LNCaP clone FGC (cell line): Measurements from ENCODE around the gene PDE4D.

Source experiments
- DNase-seq: peaks from one replicate; pipeline ENCODE4 v3.0.0-alpha.2; 2011; ENCODE audit warnings: low read depth
- H3K4me3 ChIP-seq: 2 replicates; pipeline ENCODE4 v1.5.1; 2011; ENCODE audit warnings: mild to moderate bottlenecking, low read depth, low read length, control low read depth
- TF ChIP-seq, protein P1 (sequence below): IDR thresholded peaks from 2 replicates; pipeline ENCODE4 v1.5.1; 2012; ENCODE audit warnings: mild to moderate bottlenecking; ENCODE audit not compliant: control insufficient read depth, insufficient read depth; ENCODE audit errors: extremely low read depth

The PDE4D gene

DNA sequence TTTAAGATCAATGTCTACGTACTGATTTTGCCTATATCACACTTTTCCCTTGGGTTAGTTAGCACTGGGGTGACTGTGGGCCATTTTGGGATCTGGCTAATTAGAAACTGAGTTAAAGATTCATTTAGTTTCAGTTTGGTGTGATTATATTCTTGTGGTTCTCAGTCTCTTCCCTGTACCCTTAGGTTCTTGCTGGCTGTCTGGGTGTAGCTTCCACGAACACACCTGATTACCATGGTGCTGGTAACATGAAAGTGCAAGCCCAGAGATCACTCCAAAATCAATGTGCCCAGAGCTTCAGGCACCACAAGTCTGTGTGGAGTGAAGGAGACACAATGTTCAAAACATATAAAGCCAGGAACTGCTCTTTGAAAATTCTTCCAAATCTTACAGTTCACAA is 248.1 kb downstream of the PDE4D start:
- no peak for DNase-seq
- no peak overlapping the region for H3K4me3 ChIP-seq
- TF ChIP-seq, protein P1, sequence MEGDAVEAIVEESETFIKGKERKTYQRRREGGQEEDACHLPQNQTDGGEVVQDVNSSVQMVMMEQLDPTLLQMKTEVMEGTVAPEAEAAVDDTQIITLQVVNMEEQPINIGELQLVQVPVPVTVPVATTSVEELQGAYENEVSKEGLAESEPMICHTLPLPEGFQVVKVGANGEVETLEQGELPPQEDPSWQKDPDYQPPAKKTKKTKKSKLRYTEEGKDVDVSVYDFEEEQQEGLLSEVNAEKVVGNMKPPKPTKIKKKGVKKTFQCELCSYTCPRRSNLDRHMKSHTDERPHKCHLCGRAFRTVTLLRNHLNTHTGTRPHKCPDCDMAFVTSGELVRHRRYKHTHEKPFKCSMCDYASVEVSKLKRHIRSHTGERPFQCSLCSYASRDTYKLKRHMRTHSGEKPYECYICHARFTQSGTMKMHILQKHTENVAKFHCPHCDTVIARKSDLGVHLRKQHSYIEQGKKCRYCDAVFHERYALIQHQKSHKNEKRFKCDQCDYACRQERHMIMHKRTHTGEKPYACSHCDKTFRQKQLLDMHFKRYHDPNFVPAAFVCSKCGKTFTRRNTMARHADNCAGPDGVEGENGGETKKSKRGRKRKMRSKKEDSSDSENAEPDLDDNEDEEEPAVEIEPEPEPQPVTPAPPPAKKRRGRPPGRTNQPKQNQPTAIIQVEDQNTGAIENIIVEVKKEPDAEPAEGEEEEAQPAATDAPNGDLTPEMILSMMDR: no peak

DNA sequence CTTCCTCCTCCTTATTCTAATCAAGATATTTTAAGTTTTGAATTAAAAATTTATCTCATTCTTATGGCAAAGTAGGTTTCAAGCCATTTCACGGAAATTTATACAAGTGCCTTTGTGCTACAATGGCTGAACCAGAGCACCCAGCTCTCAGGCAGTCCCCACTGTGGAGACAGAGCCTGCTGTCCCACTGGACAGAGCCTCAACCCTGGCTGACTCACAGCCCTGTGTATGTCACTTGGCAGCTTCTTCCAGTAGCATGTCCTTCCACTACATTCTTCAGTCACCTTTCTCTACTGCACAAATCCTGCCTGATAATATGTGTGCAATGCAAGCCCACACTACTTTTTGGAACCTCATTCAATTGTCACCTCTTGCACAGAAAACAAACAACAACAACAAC is 253.1 kb downstream of the PDE4D start:
- no peak overlapping the region for H3K4me3 ChIP-seq
- DNase-seq: peak; percentile 43
- TF ChIP-seq, protein P1: no peak

DNA sequence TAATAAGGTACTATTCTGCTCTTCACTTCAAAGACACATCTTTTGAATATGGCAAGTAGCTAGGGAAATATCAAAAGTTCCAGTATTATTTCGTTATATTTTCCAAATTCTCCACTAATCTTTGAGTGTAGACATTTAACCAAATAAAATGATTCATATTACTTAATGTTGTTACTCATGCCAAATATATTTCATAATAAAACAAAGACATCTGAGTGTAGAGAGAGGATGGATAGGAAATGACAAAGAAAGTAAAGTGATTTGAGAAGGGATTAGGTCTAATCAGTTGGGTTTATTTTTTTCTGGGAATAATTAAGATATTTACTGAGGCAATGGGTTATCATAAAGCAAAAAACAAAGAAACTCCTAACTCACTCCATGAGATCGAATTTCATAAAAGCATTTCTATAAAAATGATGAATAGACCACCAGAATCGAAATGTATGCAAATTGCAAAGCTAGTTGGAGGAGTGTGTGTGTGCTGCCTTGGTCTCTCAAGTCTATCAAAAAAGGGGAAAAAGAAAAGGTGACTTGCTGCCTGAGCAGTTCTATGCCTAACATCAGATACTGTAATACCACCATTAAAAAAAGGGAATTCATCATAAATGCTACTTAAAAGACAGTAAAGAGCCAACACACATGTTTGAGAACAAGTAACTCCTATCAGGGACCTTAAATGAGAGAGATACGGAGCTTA is 255.5 kb downstream of the PDE4D start:
- DNase-seq: no peak
- TF ChIP-seq, protein P1: no peak
- H3K4me3 ChIP-seq: no peak overlapping the region

DNA sequence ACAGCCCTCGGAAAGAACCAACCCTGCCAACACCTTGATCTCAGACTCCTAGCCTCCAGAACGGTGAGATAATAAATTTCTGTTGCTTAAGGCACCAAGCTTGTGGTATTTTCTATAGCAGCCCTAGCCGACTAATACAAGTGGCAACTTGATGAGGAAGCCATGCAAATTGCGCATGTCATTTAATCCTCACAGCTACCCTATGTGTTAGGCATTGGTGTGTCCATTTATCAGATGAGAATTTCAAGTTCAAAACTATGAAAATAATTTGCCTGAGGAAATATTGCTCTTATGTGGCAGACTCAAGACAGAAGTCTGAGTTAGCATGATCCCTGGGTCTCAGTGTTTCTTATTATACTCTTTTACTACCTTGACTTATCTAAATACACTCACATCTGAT is 264.0 kb downstream of the PDE4D start:
- DNase-seq: no peak
- H3K4me3 ChIP-seq: no peak overlapping the region
- TF ChIP-seq, protein P1: no peak

DNA sequence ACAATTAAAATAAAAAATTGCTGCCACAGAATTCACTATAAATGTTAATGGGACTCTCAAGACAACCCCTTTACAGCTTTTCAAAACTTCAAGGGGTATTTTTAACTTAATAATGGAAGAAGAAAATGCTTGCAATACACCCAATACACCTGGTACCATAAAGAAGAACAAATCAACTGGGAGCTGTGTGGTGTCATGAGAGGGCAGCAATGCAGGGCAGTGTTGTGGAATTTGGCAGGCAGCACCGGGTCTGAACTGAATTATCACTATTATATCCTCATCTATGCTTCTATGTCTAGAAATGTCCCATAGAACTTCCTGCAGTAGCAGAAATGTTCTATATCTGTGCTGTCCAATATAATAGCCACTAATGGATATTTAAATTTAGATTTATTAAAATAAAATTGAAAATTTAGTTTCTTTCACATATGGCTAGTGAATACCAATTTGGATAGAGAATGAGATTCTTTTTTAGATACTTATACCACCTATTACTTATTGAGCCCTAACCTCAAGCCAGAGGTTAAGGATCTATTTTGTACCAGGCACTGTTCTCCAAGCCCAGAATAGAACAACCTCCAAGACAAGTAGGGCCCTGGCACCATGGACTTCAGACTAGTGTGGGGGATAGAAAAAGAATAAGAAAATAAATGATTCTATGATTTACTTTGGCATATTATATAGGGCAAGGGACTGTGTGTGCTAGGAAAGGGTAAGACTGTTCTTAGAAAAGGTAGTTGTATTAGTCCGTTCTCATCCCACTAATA is 265.3 kb downstream of the PDE4D start:
- H3K4me3 ChIP-seq: no peak overlapping the region
- TF ChIP-seq, protein P1: no peak

DNA sequence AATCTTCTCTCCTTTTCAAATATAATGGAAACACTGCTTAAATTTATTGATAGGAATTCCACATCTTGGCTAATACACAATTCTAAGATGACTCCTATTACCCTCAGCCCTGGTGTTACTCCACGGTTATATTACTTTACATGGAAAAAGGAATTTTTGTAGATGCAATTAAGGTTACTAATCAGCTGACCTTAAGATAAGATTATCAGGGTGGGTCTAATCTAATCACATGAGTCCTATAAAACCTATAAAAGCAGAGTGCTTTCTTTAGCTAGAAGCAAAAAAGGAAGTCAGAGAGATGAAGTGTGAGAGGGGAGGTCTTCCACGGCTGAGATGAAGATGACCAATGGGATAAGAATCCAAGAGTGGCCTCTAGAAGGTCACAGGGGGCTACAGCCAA is 268.6 kb downstream of the PDE4D start:
- TF ChIP-seq, protein P1: no peak
- DNase-seq: no peak
- H3K4me3 ChIP-seq: no peak overlapping the region

More for the DNA sequence above, 265.3 kb downstream of the PDE4D start:
- no peak for DNase-seq
